Upper lobe of left lung (tissue), 6 donors: ENCODE measurements around the gene HBA1. TPM values are rescaled to one million over a fixed set of nuclear protein-coding genes. Genes with fewer than 3 reads are reported as not detected.
"Not testable (repeated sequence)": the region's sequence is repeated elsewhere in the genome, so short reads cannot be mapped to it uniquely, and the experiment has no call there.

Experiments used
- ATAC-seq, 2 donors: fragments of 200-7000 bp; cut with Tn5 transposase; one replicate each; pipeline ENCODE4 v1.9.1; 2022; ENCODE audit warnings: mild to moderate bottlenecking in 2 of 2, moderate library complexity in 2 of 2; ENCODE audit not compliant: low FRiP score in 2 of 2
- DNase-seq, 2 donors: peaks; one replicate each; pipeline ENCODE4 v3.0.0-alpha.2; 2019 to 2020
- H3K27ac ChIP-seq, 4 donors: fragments of 200-600 bp; sonication (generic); one replicate each; pipeline ENCODE4 v1.5.1; 2016 to 2019
- H3K27me3 ChIP-seq, 4 donors: fragments of 200-600 bp; sonication (generic); one replicate each; pipeline ENCODE4 v1.5.1; 2017 to 2019
- H3K36me3 ChIP-seq, 4 donors: fragments of 200-600 bp; sonication (generic); one replicate each; pipeline ENCODE4 v1.5.1; 2016 to 2019
- H3K4me1 ChIP-seq, 4 donors: fragments of 200-600 bp; sonication (generic); one replicate each; pipeline ENCODE4 v1.5.1; 2018 to 2019
- H3K4me3 ChIP-seq, 4 donors: fragments of 200-600 bp; sonication (generic); one replicate each; pipeline ENCODE4 v1.5.1; 2017 to 2019; ENCODE audit warnings: mild to moderate bottlenecking in 2 of 4, moderate library complexity in 1 of 4
- H3K9me3 ChIP-seq, 4 donors: fragments of 200-600 bp; sonication (generic); one replicate each; pipeline ENCODE4 v1.5.1; 2018 to 2019
- CTCF ChIP-seq, 6 experiments: fragments of 450-650 bp in 4 of 6; fragments of 200-600 bp in 2 of 6; sonication (generic) in 2 of 6; IDR thresholded peaks; one replicate each; pipeline ENCODE4 v1.5.1; 2016 to 2019; ENCODE audit warnings: antibody characterized with exemption in 6 of 6
- EP300 ChIP-seq, 4 donors: sonication (generic); formaldehyde crosslinking; IDR thresholded peaks; one replicate each; pipeline ENCODE4 v1.5.1; 2017; ENCODE audit warnings: antibody characterized with exemption in 4 of 4, control low read depth in 2 of 4
- POLR2A ChIP-seq, 4 donors: fragments of 450-650 bp; IDR thresholded peaks; one replicate each; pipeline ENCODE4 v1.5.1; 2016 to 2017; ENCODE audit warnings: antibody characterized with exemption in 4 of 4, mild to moderate bottlenecking in 2 of 4
- POLR2AphosphoS5 ChIP-seq, 2 donors: sonication (generic); formaldehyde crosslinking; IDR thresholded peaks; one replicate each; pipeline ENCODE4 v1.5.1; 2017; ENCODE audit warnings: antibody characterized with exemption in 2 of 2
- WGBS, 2 donors: methylation state at CpG; one replicate each; pipeline ENCODE4 v1.1.5; 2017 to 2018; 5-methylcytosine and 5-hydroxymethylcytosine counted together
- total RNA-seq, 6 donors: library from RNA; depleted of rRNA in 4 of 6; stranded (reverse); fragments of >200 nt in 4 of 6; gene quantifications; one replicate each; pipeline versions ENCODE4 v1.1.0 to v1.2.1, GENCODE V29; 2016 to 2021
- donor health status: DM: no; HTN: no; CAD: no; lungs with moderate emphysema.
- donor health status: DM: no; HTN: yes; CAD: no; lungs with severe emphysema.

Gene HBA1
- total RNA-seq, 6 donors from 2014 or later = 52.7 to 591 (median 286) TPM; not detected in 1

GRCh38 chr16:169014-169413 is 7.5 kb upstream of the HBA1 start:
- no peaks in the 10 kb centered on the region for H3K9me3 ChIP-seq
- no peaks in the 10 kb centered on the region for H3K36me3 ChIP-seq
- H3K27me3 ChIP-seq = peaks cover 2 to 59% (median 35%) of the 10 kb centered on the region in 4 donors
- no peak for ATAC-seq
- TF ChIP-seq CTCF (IDR thresholded peaks at IDR 0.05) (no peak), POLR2A (IDR thresholded peaks at IDR 0.05) (no peak), EP300 (IDR thresholded peaks at IDR 0.05) (no peak), POLR2AphosphoS5 (IDR thresholded peaks at IDR 0.05) (no peak)
- WGBS, 2 donors = 40 to 74% methylated on average over 1 to 3 of the region's 3 CpGs
- H3K4me1 ChIP-seq = peaks cover 14 to 18% (median 17%) of the 10 kb centered on the region in 4 donors
- no peak overlapping the region for H3K27ac ChIP-seq
- DNase-seq = no peak
- H3K4me3 ChIP-seq = no peak overlapping the region

GRCh38 chr16:170088-170507 is 6.4 kb upstream of the HBA1 start:
- not testable (repeated sequence) for H3K4me3 ChIP-seq, H3K9me3 ChIP-seq, DNase-seq, H3K27ac ChIP-seq, H3K36me3 ChIP-seq
- ATAC-seq = peak; percentile 31 to 34
- WGBS, 2 donors = 0 to 1% methylated on average over 5 of the region's 5 CpGs
- peaks cover 12 to 15% (median 14%) of the 10 kb centered on the region in 4 donors for H3K4me1 ChIP-seq
- peaks cover 2 to 63% (median 33%) of the 10 kb centered on the region in 4 donors for H3K27me3 ChIP-seq

- Histone ChIP-seq H3K4me1 (peaks cover 5 to 9% (median 8%) of the 10 kb centered on the region in 4 donors), H3K36me3 (no peaks in the 10 kb centered on the region), H3K4me3 (no peak overlapping the region), H3K9me3 (no peaks in the 10 kb centered on the region), H3K27me3 (peaks cover 2 to 61% (median 30%) of the 10 kb centered on the region in 4 donors), H3K27ac (no peak overlapping the region)
- TF ChIP-seq POLR2A (IDR thresholded peaks at IDR 0.05) (no peak), CTCF (IDR thresholded peaks at IDR 0.05) (no peak), POLR2AphosphoS5 (IDR thresholded peaks at IDR 0.05) (no peak), EP300 (IDR thresholded peaks at IDR 0.05) (no peak)
- DNase-seq (no peak), ATAC-seq (no peak)
- WGBS, 2 donors = 89 to 96% methylated on average over 1 of the region's 1 CpG
Measured at GRCh38 chr16:170788-171187, 5.7 kb upstream of the HBA1 start.

- not testable (repeated sequence) for H3K4me3 ChIP-seq, H3K27ac ChIP-seq, ATAC-seq, H3K36me3 ChIP-seq, H3K9me3 ChIP-seq, DNase-seq
- Histone ChIP-seq H3K27me3 (peaks cover 0 to 47% (median 18%) of the 10 kb centered on the region in 4 donors), H3K4me1 (peaks cover 0 to 11% (median 0%) of the 10 kb centered on the region in 4 donors)
- no CpG with 5 or more reads among the region's 74 CpGs for WGBS, 2 donors
Measured at GRCh38 chr16:172374-172941, 4.0 kb upstream of the HBA1 start, which contains the start of gene HBA2. Gene HBA2, plus strand, starts transcription at chr16:172876. Its CDS starts 37 bp downstream, at chr16:172913.

GRCh38 chr16:173211-173854 is 3.1 kb upstream of the HBA1 start:
- H3K27ac ChIP-seq, H3K36me3 ChIP-seq, DNase-seq, H3K9me3 ChIP-seq, ATAC-seq, H3K4me3 ChIP-seq: not testable (repeated sequence)
- Histone ChIP-seq H3K4me1 (peaks cover 0 to 11% (median 0%) of the 10 kb centered on the region in 4 donors), H3K27me3 (peaks cover 0 to 47% (median 20%) of the 10 kb centered on the region in 4 donors)
- WGBS, 2 donors = 13 to 16% methylated on average over 13 to 29 of the region's 44 CpGs

- not testable (repeated sequence) for ATAC-seq, H3K36me3 ChIP-seq
Measured at GRCh38 chr16:173928-174769, 2.3 kb upstream of the HBA1 start.

More at GRCh38 chr16:173928-174769, 2.3 kb upstream of the HBA1 start:
- 8 to 13% methylated on average over 4 to 7 of the region's 13 CpGs for WGBS, 2 donors
- not testable (repeated sequence) for H3K4me3 ChIP-seq, DNase-seq, H3K9me3 ChIP-seq, H3K27ac ChIP-seq
- Histone ChIP-seq H3K27me3 (peaks cover 0 to 47% (median 20%) of the 10 kb centered on the region in 4 donors), H3K4me1 (peaks cover 0 to 11% (median 0%) of the 10 kb centered on the region in 4 donors)
